SK-N-MC (cell line): ENCODE measurements around the gene GTF3C6.

Experiments
- EZH2 ChIP-seq: fragments of 200-600 bp; sonication (generic); IDR thresholded peaks from one replicate; pipeline ENCODE4 v1.6.1; 2017; ENCODE audit warnings: antibody characterized with exemption
- POLR2AphosphoS5 ChIP-seq: IDR thresholded peaks from 2 replicates; pipeline ENCODE4 v1.6.1; 2012; ENCODE audit warnings: mild to moderate bottlenecking, low read depth, low read length, borderline replicate concordance

GRCh38 chr6:110933912-110934311 lies 24.6 kb upstream of the GTF3C6 start:
- TF ChIP-seq EZH2 (no peak), POLR2AphosphoS5 (no peak)
